Mucosa of stomach (tissue), 1 donor: Measurements from ENCODE around the gene GLIS1.

Source experiments
- H3K27me3 ChIP-seq: one replicate; pipeline ENCODE4 v1.7.0; 2013; ENCODE audit warnings: mild to moderate bottlenecking, low read length; ENCODE audit not compliant: control insufficient read depth, insufficient read depth
- H3K36me3 ChIP-seq: one replicate; pipeline ENCODE4 v1.7.0; 2013; ENCODE audit warnings: low read length; ENCODE audit not compliant: control insufficient read depth, insufficient read depth
- H3K4me1 ChIP-seq: one replicate; pipeline ENCODE4 v1.7.0; 2013; ENCODE audit warnings: mild to moderate bottlenecking, low read length; ENCODE audit not compliant: control insufficient read depth, insufficient read depth
- H3K4me3 ChIP-seq: one replicate; pipeline ENCODE4 v1.7.0; 2013; ENCODE audit warnings: low read length
- H3K9ac ChIP-seq: one replicate; pipeline ENCODE4 v1.7.0; 2013; ENCODE audit warnings: mild to moderate bottlenecking, low read length, moderate library complexity
- H3K9me3 ChIP-seq: one replicate; pipeline ENCODE4 v1.7.0; 2013; ENCODE audit warnings: mild to moderate bottlenecking, low read length, moderate library complexity; ENCODE audit not compliant: control insufficient read depth
- donor health status: Pancreatic carcinoma.

GLIS1 gene

GRCh38 chr1:53584777-53585107 lies 154.2 kb downstream of the GLIS1 start:
- Histone ChIP-seq H3K27me3 (peaks cover 3% of the 10 kb centered on the region), H3K36me3 (no peaks in the 10 kb centered on the region), H3K4me1 (no peaks in the 10 kb centered on the region), H3K9me3 (no peaks in the 10 kb centered on the region), H3K9ac (no peak overlapping the region), H3K4me3 (no peak overlapping the region)

- no peak overlapping the region for H3K9ac ChIP-seq
Measured at GRCh38 chr1:53583868-53584776, 154.8 kb downstream of the GLIS1 start.

GRCh38 chr1:53583021-53583867 lies 155.7 kb downstream of the GLIS1 start:
- no peaks in the 10 kb centered on the region for H3K9me3 ChIP-seq
- no peaks in the 10 kb centered on the region for H3K36me3 ChIP-seq

More at GRCh38 chr1:53583868-53584776, 154.8 kb downstream of the GLIS1 start:
- Histone ChIP-seq H3K9me3 (no peaks in the 10 kb centered on the region), H3K27me3 (peaks cover 1% of the 10 kb centered on the region), H3K36me3 (no peaks in the 10 kb centered on the region), H3K4me3 (no peak overlapping the region), H3K4me1 (no peaks in the 10 kb centered on the region)

GRCh38 chr1:53582211-53583020 lies 156.5 kb downstream of the GLIS1 start:
- Histone ChIP-seq H3K9ac (no peak overlapping the region), H3K4me3 (no peak overlapping the region), H3K27me3 (peaks cover 3% of the 10 kb centered on the region), H3K9me3 (no peaks in the 10 kb centered on the region), H3K4me1 (no peaks in the 10 kb centered on the region), H3K36me3 (no peaks in the 10 kb centered on the region)

More at GRCh38 chr1:53583021-53583867, 155.7 kb downstream of the GLIS1 start:
- Histone ChIP-seq H3K27me3 (no peaks in the 10 kb centered on the region), H3K4me3 (no peak overlapping the region), H3K4me1 (no peaks in the 10 kb centered on the region), H3K9ac (no peak overlapping the region)

- Histone ChIP-seq H3K36me3 (no peaks in the 10 kb centered on the region), H3K4me1 (no peaks in the 10 kb centered on the region), H3K4me3 (no peak overlapping the region), H3K27me3 (peaks cover 3% of the 10 kb centered on the region), H3K9ac (no peak overlapping the region), H3K9me3 (no peaks in the 10 kb centered on the region)
Measured at GRCh38 chr1:53581476-53581875, 157.5 kb downstream of the GLIS1 start.

GRCh38 chr1:53580739-53581475 lies 158.1 kb downstream of the GLIS1 start:
- H3K27me3 ChIP-seq: peaks cover 3% of the 10 kb centered on the region
- no peaks in the 10 kb centered on the region for H3K36me3 ChIP-seq
- no peaks in the 10 kb centered on the region for H3K9me3 ChIP-seq
- no peak overlapping the region for H3K4me3 ChIP-seq
- H3K9ac ChIP-seq: no peak overlapping the region
- H3K4me1 ChIP-seq: no peaks in the 10 kb centered on the region

GRCh38 chr1:53580009-53580400 lies 159.0 kb downstream of the GLIS1 start:
- Histone ChIP-seq H3K9me3 (no peaks in the 10 kb centered on the region), H3K4me3 (no peak overlapping the region), H3K27me3 (peaks cover 3% of the 10 kb centered on the region), H3K9ac (no peak overlapping the region), H3K4me1 (no peaks in the 10 kb centered on the region), H3K36me3 (no peaks in the 10 kb centered on the region)

- no peaks in the 10 kb centered on the region for H3K4me1 ChIP-seq
- no peak overlapping the region for H3K9ac ChIP-seq
- H3K36me3 ChIP-seq: no peaks in the 10 kb centered on the region
- no peak overlapping the region for H3K4me3 ChIP-seq
- H3K27me3 ChIP-seq: peaks cover 3% of the 10 kb centered on the region
- H3K9me3 ChIP-seq: no peaks in the 10 kb centered on the region
Measured at GRCh38 chr1:53579221-53580008, 159.5 kb downstream of the GLIS1 start.

- H3K9ac ChIP-seq: no peak overlapping the region
Measured at GRCh38 chr1:53578358-53578757, 160.6 kb downstream of the GLIS1 start.

GRCh38 chr1:53577761-53578100 lies 161.2 kb downstream of the GLIS1 start:
- Histone ChIP-seq H3K9me3 (no peaks in the 10 kb centered on the region), H3K4me1 (no peaks in the 10 kb centered on the region), H3K36me3 (no peaks in the 10 kb centered on the region), H3K4me3 (no peak overlapping the region), H3K27me3 (peaks cover 3% of the 10 kb centered on the region), H3K9ac (no peak overlapping the region)

More at GRCh38 chr1:53578358-53578757, 160.6 kb downstream of the GLIS1 start:
- H3K27me3 ChIP-seq: peaks cover 3% of the 10 kb centered on the region
- no peaks in the 10 kb centered on the region for H3K9me3 ChIP-seq
- no peak overlapping the region for H3K4me3 ChIP-seq
- H3K36me3 ChIP-seq: no peaks in the 10 kb centered on the region
- H3K4me1 ChIP-seq: no peaks in the 10 kb centered on the region
